Suprapubic skin (tissue), 4 donors: ENCODE results near the gene CHD9. TPM values are rescaled to one million over a fixed set of nuclear protein-coding genes. Genes with fewer than 3 reads are reported as not detected.

ENCODE experiments used
- DNase-seq, 2 donors: peaks; one replicate each; pipeline ENCODE4 v3.0.0-alpha.2; 2019; ENCODE audit warnings: low spot score in 2 of 2
- H3K27ac ChIP-seq: fragments of 200-600 bp; sonication (generic); one replicate; pipeline ENCODE4 v1.5.1; 2019
- H3K27me3 ChIP-seq: fragments of 200-600 bp; sonication (generic); one replicate; pipeline ENCODE4 v1.5.1; 2019
- H3K36me3 ChIP-seq: fragments of 200-600 bp; sonication (generic); one replicate; pipeline ENCODE4 v1.5.1; 2019
- H3K4me1 ChIP-seq: fragments of 200-600 bp; sonication (generic); one replicate; pipeline ENCODE4 v1.5.1; 2019
- H3K4me3 ChIP-seq: fragments of 200-600 bp; sonication (generic); one replicate; pipeline ENCODE4 v1.5.1; 2019; ENCODE audit warnings: mild to moderate bottlenecking
- H3K9me3 ChIP-seq: fragments of 200-600 bp; sonication (generic); one replicate; pipeline ENCODE4 v1.5.1; 2019
- CTCF ChIP-seq, 2 donors: fragments of 200-600 bp in 1 of 2; fragments of 450-650 bp in 1 of 2; sonication (generic) in 1 of 2; IDR thresholded peaks; one replicate each; pipeline ENCODE4 v1.5.1; 2016 to 2019; ENCODE audit warnings: antibody characterized with exemption in 2 of 2, mild to moderate bottlenecking in 1 of 2, moderate library complexity in 1 of 2
- EP300 ChIP-seq: sonication (generic); formaldehyde crosslinking; IDR thresholded peaks from one replicate; pipeline ENCODE4 v1.6.1; 2017; ENCODE audit warnings: antibody characterized with exemption
- POLR2A ChIP-seq, 2 donors: fragments of 450-650 bp; IDR thresholded peaks; one replicate each; pipeline ENCODE4 v1.6.1; 2017; ENCODE audit warnings: antibody characterized with exemption in 2 of 2, mild to moderate bottlenecking in 2 of 2, moderate library complexity in 2 of 2
- POLR2AphosphoS5 ChIP-seq, 3 donors: sonication (generic); formaldehyde crosslinking; IDR thresholded peaks; one replicate each; pipeline ENCODE4 v1.6.1; 2017; ENCODE audit warnings: antibody characterized with exemption in 3 of 3
- WGBS: methylation state at CpG from one replicate; pipeline ENCODE4 v1.1.5; 2018; 5-methylcytosine and 5-hydroxymethylcytosine counted together
- total RNA-seq, 4 donors: library from RNA; depleted of rRNA; stranded (reverse); fragments of >200 nt; gene quantifications; one replicate each; pipeline ENCODE4 v1.1.0, GENCODE V29; 2016

CHD9 gene
- total RNA-seq, 4 donors from 2014 or later, result 56.6 to 129 (median 70.4) TPM

- 66% methylated on average over 2 of the region's 2 CpGs for WGBS
- TF ChIP-seq CTCF (IDR thresholded peaks at IDR 0.05), result no peak
- TF ChIP-seq POLR2AphosphoS5 (IDR thresholded peaks at IDR 0.05), result no peak
- no peak for TF ChIP-seq POLR2A (IDR thresholded peaks at IDR 0.05)
- no peak for TF ChIP-seq EP300
- Histone ChIP-seq H3K27me3 (no peaks in the 10 kb centered on the region), H3K4me1 (peaks cover 69% of the 10 kb centered on the region), H3K4me3 (no peak overlapping the region), H3K36me3 (no peaks in the 10 kb centered on the region), H3K27ac (peak overlapping the region; percentile 91), H3K9me3 (no peaks in the 10 kb centered on the region)
- no peak for DNase-seq
Observed at GRCh38 chr16:53092284-53092683, 37.5 kb downstream of the CHD9 start.

- Histone ChIP-seq H3K4me3 (no peak overlapping the region), H3K36me3 (no peaks in the 10 kb centered on the region), H3K4me1 (peaks cover 69% of the 10 kb centered on the region), H3K9me3 (no peaks in the 10 kb centered on the region), H3K27ac (peak overlapping the region; percentile 75), H3K27me3 (no peaks in the 10 kb centered on the region)
- WGBS, result 92% methylated on average over 5 of the region's 5 CpGs
- no peak for DNase-seq
- TF ChIP-seq CTCF (IDR thresholded peaks at IDR 0.05) (no peak), POLR2AphosphoS5 (IDR thresholded peaks at IDR 0.05) (no peak)
Observed at GRCh38 chr16:53093162-53093744, 38.5 kb downstream of the CHD9 start.

GRCh38 chr16:53094013-53094630 is 39.3 kb downstream of the CHD9 start:
- Histone ChIP-seq H3K4me1 (peaks cover 76% of the 10 kb centered on the region), H3K4me3 (no peak overlapping the region), H3K36me3 (no peaks in the 10 kb centered on the region), H3K9me3 (no peaks in the 10 kb centered on the region), H3K27ac (peak overlapping the region; percentile 75), H3K27me3 (no peaks in the 10 kb centered on the region)
- peak; percentile 86 to 88 for DNase-seq
- TF ChIP-seq POLR2A (IDR thresholded peaks at IDR 0.05) (no peak), CTCF (IDR thresholded peaks at IDR 0.05) (no peak), POLR2AphosphoS5 (IDR thresholded peaks at IDR 0.05) (no peak), EP300 (no peak)
- 21% methylated on average over 9 of the region's 10 CpGs for WGBS

GRCh38 chr16:53097190-53097589 is 42.4 kb downstream of the CHD9 start:
- peaks cover 67% of the 10 kb centered on the region for H3K4me1 ChIP-seq

More at GRCh38 chr16:53097190-53097589, 42.4 kb downstream of the CHD9 start:
- peak overlapping the region; percentile 90 for H3K27ac ChIP-seq
- WGBS, result 88% methylated on average over 4 of the region's 4 CpGs
- no peaks in the 10 kb centered on the region for H3K27me3 ChIP-seq
- TF ChIP-seq EP300 (no peak), POLR2A (IDR thresholded peaks at IDR 0.05) (no peak), POLR2AphosphoS5 (IDR thresholded peaks at IDR 0.05) (no peak), CTCF (IDR thresholded peaks at IDR 0.05) (no peak)
- H3K9me3 ChIP-seq, result no peaks in the 10 kb centered on the region
- no peaks in the 10 kb centered on the region for H3K36me3 ChIP-seq
- no peak for DNase-seq
- H3K4me3 ChIP-seq, result no peak overlapping the region
